H9 (cell line): ENCODE data around the gene MOB1B. TPM values are rescaled to one million over a fixed set of nuclear protein-coding genes. Genes with fewer than 3 reads are reported as not detected.

Experiments used
- DNase-seq: peaks from one replicate; pipeline ENCODE4 v3.0.0-alpha.2; 2017
- H2AFZ ChIP-seq: one replicate; pipeline ENCODE4 v1.6.1; 2013; ENCODE audit warnings: mild to moderate bottlenecking, low read length, control low read depth, moderate library complexity
- H2AK5ac ChIP-seq: 2 replicates; pipeline ENCODE4 v1.6.1; 2013; ENCODE audit warnings: low read length, control low read depth, mixed read lengths; ENCODE audit not compliant: insufficient read length
- H2BK120ac ChIP-seq: one replicate; pipeline ENCODE4 v1.6.1; 2013; ENCODE audit warnings: low read depth, mild to moderate bottlenecking, low read length, control low read depth, inconsistent platforms; ENCODE audit not compliant: poor library complexity, severe bottlenecking
- H2BK12ac ChIP-seq: 2 replicates; pipeline ENCODE4 v1.6.1; 2013; ENCODE audit warnings: low read length, control low read depth, mixed read lengths, low read depth; ENCODE audit not compliant: insufficient read length
- H2BK15ac ChIP-seq: 2 replicates; pipeline ENCODE4 v1.6.1; 2013; ENCODE audit warnings: low read depth, low read length, control low read depth
- H2BK20ac ChIP-seq: one replicate; pipeline ENCODE4 v1.6.1; 2013; ENCODE audit warnings: low read depth, mild to moderate bottlenecking, low read length, control low read depth, inconsistent platforms; ENCODE audit not compliant: poor library complexity, severe bottlenecking
- H2BK5ac ChIP-seq: 2 replicates; pipeline ENCODE4 v1.6.1; 2013; ENCODE audit warnings: low read length, control low read depth, mixed read lengths; ENCODE audit not compliant: insufficient read length
- H3K14ac ChIP-seq: 2 replicates; pipeline ENCODE4 v1.6.1; 2013; ENCODE audit warnings: low read length, control low read depth; ENCODE audit not compliant: insufficient read depth
- H3K18ac ChIP-seq: 2 replicates; pipeline ENCODE4 v1.6.1; 2013; ENCODE audit warnings: low read depth, mild to moderate bottlenecking, mixed read lengths, low read length, control low read depth; ENCODE audit not compliant: insufficient read length
- H3K23ac ChIP-seq: 2 replicates; pipeline ENCODE4 v1.6.1; 2013; ENCODE audit warnings: low read length, control low read depth, mixed read lengths, low read depth; ENCODE audit not compliant: insufficient read length
- H3K23me2 ChIP-seq: 2 replicates; pipeline ENCODE4 v1.6.1; 2013; ENCODE audit warnings: low read depth, mild to moderate bottlenecking, mixed read lengths, low read length, control low read depth; ENCODE audit not compliant: insufficient read length, poor library complexity, severe bottlenecking
- H3K27ac ChIP-seq: 2 replicates; pipeline ENCODE4 v1.5.1; 2013; ENCODE audit warnings: low read length, control low read depth, mixed read lengths, low read depth; ENCODE audit not compliant: insufficient read length
- H3K27me3 ChIP-seq: 2 replicates; pipeline ENCODE4 v1.6.1; 2013; ENCODE audit warnings: low read length, control low read depth, inconsistent platforms; ENCODE audit not compliant: insufficient read depth
- H3K4ac ChIP-seq: 2 replicates; pipeline ENCODE4 v1.6.1; 2013; ENCODE audit warnings: low read depth, mild to moderate bottlenecking, control low read depth, inconsistent platforms, low read length, moderate library complexity
- H3K4me1 ChIP-seq: 2 replicates; pipeline ENCODE4 v1.6.1; 2013; ENCODE audit warnings: low read length, control low read depth, inconsistent platforms; ENCODE audit not compliant: insufficient read depth
- H3K4me2 ChIP-seq: 2 replicates; pipeline ENCODE4 v1.6.1; 2013; ENCODE audit warnings: low read length, control low read depth, mixed read lengths; ENCODE audit not compliant: insufficient read length, insufficient read depth
- H3K56ac ChIP-seq: 2 replicates; pipeline ENCODE4 v1.6.1; 2013; ENCODE audit warnings: low read depth, mild to moderate bottlenecking, mixed read lengths, low read length, control low read depth; ENCODE audit not compliant: insufficient read length
- H3K79me1 ChIP-seq: 2 replicates; pipeline ENCODE4 v1.6.1; 2013; ENCODE audit warnings: low read depth, mild to moderate bottlenecking, moderate library complexity, low read length, control low read depth, inconsistent platforms; ENCODE audit not compliant: insufficient read depth, poor library complexity, severe bottlenecking
- H3K79me2 ChIP-seq: 2 replicates; pipeline ENCODE4 v1.6.1; 2013; ENCODE audit warnings: low read length, control low read depth, inconsistent platforms; ENCODE audit not compliant: insufficient read depth
- H3K9ac ChIP-seq: 2 replicates; pipeline ENCODE4 v1.6.1; 2013; ENCODE audit warnings: low read length, control low read depth, mixed read lengths; ENCODE audit not compliant: insufficient read length; ENCODE audit errors: extremely low read depth
- H3K9me3 ChIP-seq: one replicate; pipeline ENCODE4 v1.6.1; 2013; ENCODE audit warnings: low read depth, low read length, inconsistent platforms; ENCODE audit not compliant: control insufficient read depth
- H3T11ph ChIP-seq: one replicate; pipeline ENCODE4 v1.6.1; 2013; ENCODE audit warnings: mild to moderate bottlenecking, low read length, control low read depth, inconsistent platforms
- H4K20me1 ChIP-seq: one replicate; pipeline ENCODE4 v1.6.1; 2013; ENCODE audit not compliant: control insufficient read depth, insufficient read length, insufficient read depth
- H4K5ac ChIP-seq: 2 replicates; pipeline ENCODE4 v1.6.1; 2013; ENCODE audit warnings: low read depth, mild to moderate bottlenecking, mixed read lengths, low read length, control low read depth; ENCODE audit not compliant: insufficient read length
- H4K8ac ChIP-seq: replicated peaks from 2 replicates; pipeline ENCODE4 v1.6.1; 2013; ENCODE audit warnings: low read length, control low read depth, mixed read lengths, low read depth; ENCODE audit not compliant: insufficient read length
- H4K91ac ChIP-seq: 2 replicates; pipeline ENCODE4 v1.6.1; 2013; ENCODE audit warnings: low read depth, mild to moderate bottlenecking, moderate library complexity, mixed read lengths, low read length, control low read depth; ENCODE audit not compliant: insufficient read length
- H3K27ac Mint-ChIP-seq, 3 experiments: 2 replicates in 2 of 3; 3 replicates in 1 of 3; pipeline ENCODE4 v1.8.0; 2020 to 2021; ENCODE audit warnings: mixed read lengths in 3 of 3, mild to moderate bottlenecking in 1 of 3, moderate library complexity in 1 of 3
- H3K27me3 Mint-ChIP-seq: 2 replicates; pipeline ENCODE4 v1.8.0; 2021; ENCODE audit warnings: low read depth, mild to moderate bottlenecking, moderate library complexity, mixed read lengths
- H3K36me3 Mint-ChIP-seq, 3 experiments: 2 replicates in 2 of 3; 3 replicates in 1 of 3; pipeline ENCODE4 v1.8.0; 2020 to 2021; ENCODE audit warnings: low read depth in 3 of 3, mixed read lengths in 3 of 3; ENCODE audit not compliant: insufficient read depth in 1 of 3
- H3K4me1 Mint-ChIP-seq, 2 experiments: 2 replicates each; pipeline ENCODE4 v1.8.0; 2020; ENCODE audit warnings: mixed read lengths in 2 of 2
- H3K4me3 Mint-ChIP-seq, 2 experiments: 2 replicates in 1 of 2; 3 replicates in 1 of 2; pipeline ENCODE4 v1.8.0; 2020 to 2021; ENCODE audit warnings: mild to moderate bottlenecking in 2 of 2, mixed read lengths in 2 of 2, moderate library complexity in 1 of 2
- H3K9me3 Mint-ChIP-seq, 2 experiments: 2 replicates in 1 of 2; 3 replicates in 1 of 2; pipeline ENCODE4 v1.8.0; 2020; ENCODE audit warnings: mild to moderate bottlenecking in 2 of 2, mixed read lengths in 2 of 2, moderate library complexity in 1 of 2
- WGBS: extraction: QIAGEN DNeasy Blood & Tissue Kit; methylation state at CpG from one replicate; pipeline ENCODE4 v1.1.7; 2013; ENCODE audit warnings: missing lambda C conversion rate, low lambda C conversion rate, mixed read lengths; ENCODE audit not compliant: insufficient read length; ENCODE audit errors: extremely low coverage; 5-methylcytosine and 5-hydroxymethylcytosine counted together
- total RNA-seq: library from RNA; stranded (reverse); gene quantifications from 2 replicates; pipeline ENCODE4 v1.2.1, GENCODE V29; 2021
- TF ChIP-seq, protein P1 (sequence below): fragments of 200-600 bp; sonication (generic); conservative IDR thresholded peaks from 3 replicates; pipeline ENCODE4 v1.8.0; 2021; ENCODE audit warnings: antibody characterized with exemption, mild to moderate bottlenecking

Gene MOB1B
- total RNA-seq, 1 experiment from 2014 or later, result 30.3 TPM

DNA sequence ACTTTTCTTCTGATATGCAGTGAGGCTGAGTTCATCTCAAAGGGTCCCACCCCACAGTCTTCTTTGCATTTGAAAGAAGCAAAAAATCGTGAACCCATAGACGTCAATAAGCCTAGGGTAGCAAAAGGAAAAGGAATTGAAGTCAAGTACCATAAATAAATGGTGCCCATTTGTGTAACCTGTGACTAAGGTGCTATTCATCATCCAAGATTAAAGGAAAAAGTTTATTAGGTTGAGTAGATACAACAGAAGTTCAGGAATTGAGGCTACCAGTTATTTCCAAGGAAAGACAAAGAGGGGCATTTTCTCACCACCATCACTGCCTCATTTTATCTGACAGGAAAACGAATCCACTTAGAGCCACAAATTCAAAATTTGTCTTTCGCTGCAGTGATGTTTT lies 43.7 kb upstream of the MOB1B start:
- Mint-ChIP-seq H3K27me3 (no peaks in the 10 kb centered on the region), H3K4me3 (no peak overlapping the region), H3K4me1 (peaks cover 16 to 18% of the 10 kb centered on the region in 2 experiments), H3K36me3 (no peaks in the 10 kb centered on the region; a peak in 1 of 7 replicates), H3K27ac (no peak overlapping the region), H3K9me3 (no peaks in the 10 kb centered on the region)
- Histone ChIP-seq H3K23ac (no peak overlapping the region), H3K79me2 (no peaks in the 10 kb centered on the region; the same call in 1 of the 2 replicates), H4K20me1 (no peaks in the 10 kb centered on the region), H3K23me2 (no peaks in the 10 kb centered on the region), H4K5ac (no peak overlapping the region), H3K18ac (no peak overlapping the region), H2BK20ac (no peak overlapping the region), H2BK12ac (no peak overlapping the region), H2AFZ (no peak overlapping the region), H3K79me1 (no peaks in the 10 kb centered on the region), H4K91ac (no peak overlapping the region), H3K27ac (no peak overlapping the region), H3K14ac (no peak overlapping the region), H3K27me3 (no peaks in the 10 kb centered on the region; the same call in 1 of the 2 replicates), H2BK120ac (no peak overlapping the region), H3K56ac (no peak overlapping the region), H2AK5ac (no peak overlapping the region), H3K4me2 (no peak overlapping the region), H3K4ac (no peak overlapping the region), H3T11ph (no peak overlapping the region), H3K9ac (no peak overlapping the region), H2BK15ac (no peak overlapping the region), H3K9me3 (no peaks in the 10 kb centered on the region), H3K4me1 (no peaks in the 10 kb centered on the region; the same call in 1 of the 2 replicates), H2BK5ac (no peak overlapping the region), H4K8ac (no peak overlapping the region)
- TF ChIP-seq, protein P1, sequence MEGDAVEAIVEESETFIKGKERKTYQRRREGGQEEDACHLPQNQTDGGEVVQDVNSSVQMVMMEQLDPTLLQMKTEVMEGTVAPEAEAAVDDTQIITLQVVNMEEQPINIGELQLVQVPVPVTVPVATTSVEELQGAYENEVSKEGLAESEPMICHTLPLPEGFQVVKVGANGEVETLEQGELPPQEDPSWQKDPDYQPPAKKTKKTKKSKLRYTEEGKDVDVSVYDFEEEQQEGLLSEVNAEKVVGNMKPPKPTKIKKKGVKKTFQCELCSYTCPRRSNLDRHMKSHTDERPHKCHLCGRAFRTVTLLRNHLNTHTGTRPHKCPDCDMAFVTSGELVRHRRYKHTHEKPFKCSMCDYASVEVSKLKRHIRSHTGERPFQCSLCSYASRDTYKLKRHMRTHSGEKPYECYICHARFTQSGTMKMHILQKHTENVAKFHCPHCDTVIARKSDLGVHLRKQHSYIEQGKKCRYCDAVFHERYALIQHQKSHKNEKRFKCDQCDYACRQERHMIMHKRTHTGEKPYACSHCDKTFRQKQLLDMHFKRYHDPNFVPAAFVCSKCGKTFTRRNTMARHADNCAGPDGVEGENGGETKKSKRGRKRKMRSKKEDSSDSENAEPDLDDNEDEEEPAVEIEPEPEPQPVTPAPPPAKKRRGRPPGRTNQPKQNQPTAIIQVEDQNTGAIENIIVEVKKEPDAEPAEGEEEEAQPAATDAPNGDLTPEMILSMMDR, result no peak
- WGBS, result no CpG with 5 or more reads among the region's 4 CpGs
- DNase-seq, result no peak
